Natural killer cell treated with Interleukin-12 subunit alpha and Interleukin-12 subunit beta and Interleukin-15 and Interleukin-18, amount 100 ng/mL, for 72 hours (primary cell): ENCODE measurements around the gene SIM2. TPM values are rescaled to one million over a fixed set of nuclear protein-coding genes. Genes with fewer than 3 reads are reported as not detected.
A peak's percentile ranks its signal among the peaks of the same experiment; 100 is the strongest.

Source experiments
- ATAC-seq, 2 donors: fragments of 150-1000 bp; cut with Tn5 transposase in 1 of 2; sonication (Bioruptor Pico), chemical (Tn5 transposase) in 1 of 2; 2 replicates each; pipeline ENCODE4 v1.10.0; 2021
- DNase-seq: peaks from one replicate; pipeline ENCODE4 v3.0.0; 2022; ENCODE audit warnings: low spot score
- H3K27ac Mint-ChIP-seq, 2 donors: 1 replicate in 1 of 2; 2 replicates in 1 of 2; pipeline ENCODE4 v1.8.0; 2022; ENCODE audit warnings: mixed read lengths in 2 of 2, mild to moderate bottlenecking in 1 of 2, moderate library complexity in 1 of 2
- H3K27me3 Mint-ChIP-seq, 2 donors: 1 replicate in 1 of 2; 2 replicates in 1 of 2; pipeline ENCODE4 v1.8.0; 2022; ENCODE audit warnings: mixed read lengths in 2 of 2
- H3K36me3 Mint-ChIP-seq: one replicate; pipeline ENCODE4 v1.8.0; 2022; ENCODE audit warnings: mixed read lengths
- H3K4me1 Mint-ChIP-seq, 2 donors: 1 replicate in 1 of 2; 2 replicates in 1 of 2; pipeline ENCODE4 v1.8.0; 2022; ENCODE audit warnings: low read depth in 2 of 2, mixed read lengths in 2 of 2, mild to moderate bottlenecking in 1 of 2
- H3K4me3 Mint-ChIP-seq: one replicate; pipeline ENCODE4 v1.8.0; 2022; ENCODE audit warnings: mixed read lengths
- H3K9me3 Mint-ChIP-seq: 2 replicates; pipeline ENCODE4 v1.8.0; 2022; ENCODE audit warnings: mixed read lengths
- total RNA-seq, 2 donors: library from RNA; stranded (reverse); gene quantifications; one replicate each; pipeline ENCODE4 v1.2.3, GENCODE V29; 2022

Gene SIM2
- total RNA-seq, 2 donors from 2014 or later, result 0.47 TPM; not detected in 1

DNA sequence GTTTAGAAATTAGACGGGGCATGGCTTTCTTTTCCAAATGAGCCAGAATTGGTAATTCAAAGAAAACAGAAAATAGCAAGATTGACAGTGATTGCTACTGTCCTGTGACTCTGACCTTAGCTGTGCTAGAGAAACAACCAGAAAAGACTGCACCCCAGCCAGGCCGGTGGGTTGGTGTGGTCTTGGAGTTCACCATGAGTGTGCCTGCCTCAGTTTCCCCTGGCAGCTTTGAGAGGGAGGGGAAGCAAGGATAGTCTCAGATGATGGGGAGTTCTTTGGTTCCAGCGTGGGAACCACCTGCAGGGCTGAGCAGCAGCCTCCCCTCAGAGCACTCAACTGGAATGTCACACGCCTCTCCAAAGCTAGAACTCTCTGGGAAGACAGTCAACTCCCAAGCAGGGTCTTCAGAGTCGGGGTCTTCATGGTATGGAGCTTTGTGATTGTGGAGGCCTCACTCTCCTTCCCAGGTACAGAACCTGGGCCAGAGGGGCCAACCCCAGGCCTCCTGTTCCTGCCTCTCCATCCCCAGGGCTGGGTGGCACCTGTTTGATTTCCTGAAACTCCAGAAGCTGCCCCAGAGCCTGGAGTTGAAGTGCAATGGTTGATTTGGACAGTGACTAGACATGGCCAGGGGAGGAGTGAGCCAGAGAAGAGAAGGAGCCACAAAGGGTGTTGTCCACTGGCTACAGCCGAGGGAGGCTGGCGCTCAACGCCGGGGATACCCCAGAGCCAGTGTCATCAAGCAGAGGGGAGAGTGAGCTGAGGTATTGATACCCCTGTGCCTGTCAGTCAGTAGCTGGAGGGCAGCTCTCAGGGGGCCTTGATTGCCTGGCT, 35.7 kb downstream of the SIM2 start:
- Mint-ChIP-seq H3K27ac (no peak overlapping the region), H3K36me3 (no peaks in the 10 kb centered on the region), H3K4me1 (no peaks in the 10 kb centered on the region), H3K9me3 (no peaks in the 10 kb centered on the region), H3K4me3 (no peak overlapping the region), H3K27me3 (peaks cover 10 to 12% of the 10 kb centered on the region in 2 donors)
- ATAC-seq (no peak), DNase-seq (no peak)

DNA sequence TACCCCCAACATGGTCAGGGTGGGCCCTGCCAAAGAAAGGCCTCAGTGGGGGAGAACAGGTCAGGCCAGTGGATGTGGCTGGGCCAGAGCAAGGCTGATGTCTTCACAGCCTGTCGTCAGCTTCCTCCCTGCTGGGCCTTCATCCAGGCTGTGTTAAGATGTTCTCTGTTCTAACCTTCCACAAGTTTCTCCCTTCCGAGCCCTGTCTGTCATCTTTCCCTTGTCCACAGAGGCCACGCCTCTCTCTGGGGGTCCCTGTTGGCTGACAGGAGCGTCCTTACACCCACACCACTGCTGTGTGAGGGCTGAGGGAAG, 36.2 kb downstream of the SIM2 start:
- Mint-ChIP-seq H3K4me3 (no peak overlapping the region), H3K36me3 (no peaks in the 10 kb centered on the region), H3K4me1 (no peaks in the 10 kb centered on the region), H3K27me3 (peaks cover 11 to 14% of the 10 kb centered on the region in 2 donors), H3K9me3 (no peaks in the 10 kb centered on the region), H3K27ac (no peak overlapping the region)
- no peak for ATAC-seq
- no peak for DNase-seq

DNA sequence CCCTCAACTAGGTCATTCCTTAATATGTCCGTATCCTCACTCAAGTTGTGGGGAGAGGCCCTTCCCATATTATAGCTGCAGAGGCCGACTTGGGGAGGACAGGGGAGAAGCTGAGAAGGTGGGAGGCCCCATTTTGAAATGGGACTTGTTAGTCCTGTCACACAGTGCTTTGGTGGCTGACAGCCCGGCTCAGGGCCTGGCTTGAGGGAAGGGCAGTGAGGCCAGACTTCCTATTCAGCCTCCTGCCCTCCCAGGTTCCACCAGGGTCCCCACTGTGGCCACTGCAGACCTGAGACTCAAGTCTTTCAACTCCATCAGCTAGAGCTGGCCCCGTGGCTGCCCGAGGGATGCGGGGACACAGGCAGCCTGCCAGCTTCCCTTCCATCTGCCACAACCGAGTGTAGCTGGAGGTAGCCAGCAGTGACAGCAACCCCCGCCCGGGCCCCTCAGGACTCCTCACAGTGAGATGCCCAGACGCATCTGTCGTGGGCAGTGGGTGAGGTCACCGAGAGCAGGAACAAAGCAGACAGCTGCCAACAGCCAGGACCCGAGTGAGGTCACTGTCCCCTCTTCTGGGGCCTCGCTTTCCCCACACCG, 36.9 kb downstream of the SIM2 start:
- no peaks in the 10 kb centered on the region for H3K9me3 Mint-ChIP-seq
- H3K27ac Mint-ChIP-seq, result no peak overlapping the region
- H3K4me1 Mint-ChIP-seq, result no peaks in the 10 kb centered on the region
- ATAC-seq (no peak), DNase-seq (no peak)
- no peak overlapping the region for H3K4me3 Mint-ChIP-seq
- peaks cover 11 to 14% of the 10 kb centered on the region in 2 donors for H3K27me3 Mint-ChIP-seq
- H3K36me3 Mint-ChIP-seq, result no peaks in the 10 kb centered on the region

DNA sequence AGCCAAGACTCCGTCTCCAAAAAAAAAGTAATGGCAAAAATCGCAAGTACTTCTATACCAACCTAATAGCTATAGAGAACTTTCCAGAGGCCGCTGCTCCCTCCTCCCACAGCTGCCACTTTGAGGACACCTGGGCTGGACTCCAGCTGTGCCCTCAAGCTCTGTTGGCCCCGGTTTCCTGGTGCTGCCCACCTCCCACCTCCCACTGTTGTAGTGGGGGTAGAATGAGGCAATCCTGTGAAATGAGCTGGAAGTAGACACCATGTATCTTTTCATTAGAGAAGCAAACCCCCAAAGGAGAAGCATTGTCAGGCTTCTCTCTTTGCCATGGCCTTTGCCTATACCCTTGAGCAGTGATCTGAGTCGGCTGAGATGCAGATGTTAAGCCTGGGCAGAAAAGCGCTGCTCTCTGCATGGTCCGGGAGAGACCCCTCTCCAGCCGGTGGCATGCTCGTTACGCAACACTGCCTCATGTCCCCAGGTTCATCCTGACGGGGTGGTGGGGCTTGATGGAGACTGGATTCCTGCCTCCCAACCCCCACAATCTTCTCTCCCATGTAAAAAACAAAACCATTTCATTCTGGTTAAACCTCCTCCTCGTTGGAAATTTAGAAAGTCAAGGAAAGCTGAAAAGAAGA, 39.7 kb downstream of the SIM2 start:
- H3K36me3 Mint-ChIP-seq, result no peaks in the 10 kb centered on the region
- H3K27ac Mint-ChIP-seq, result no peak overlapping the region
- DNase-seq (no peak), ATAC-seq (no peak)
- no peaks in the 10 kb centered on the region for H3K9me3 Mint-ChIP-seq
- H3K27me3 Mint-ChIP-seq, result peaks cover 11 to 14% of the 10 kb centered on the region in 2 donors
- H3K4me1 Mint-ChIP-seq, result no peaks in the 10 kb centered on the region
- H3K4me3 Mint-ChIP-seq, result no peak overlapping the region

DNA sequence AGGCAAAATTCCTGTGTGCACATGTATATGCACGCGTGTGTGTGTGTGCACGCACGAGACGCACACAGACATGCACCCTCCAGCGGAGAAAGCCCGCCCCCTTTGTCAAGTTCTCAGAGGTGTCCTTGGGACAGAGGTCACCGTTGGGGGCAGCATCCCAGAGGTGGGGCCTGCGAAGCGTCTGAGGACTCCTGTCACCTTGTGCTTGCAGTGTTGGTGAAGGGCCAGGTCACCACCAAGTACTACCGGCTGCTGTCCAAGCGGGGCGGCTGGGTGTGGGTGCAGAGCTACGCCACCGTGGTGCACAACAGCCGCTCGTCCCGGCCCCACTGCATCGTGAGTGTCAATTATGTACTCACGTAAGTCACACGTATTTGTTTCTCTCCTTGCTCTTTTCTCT, 42.6 kb downstream of the SIM2 start:
- H3K9me3 Mint-ChIP-seq, result no peaks in the 10 kb centered on the region
- DNase-seq, result no peak
- H3K27ac Mint-ChIP-seq, result no peak overlapping the region
- no peak for ATAC-seq
- H3K4me3 Mint-ChIP-seq, result no peak overlapping the region
- H3K27me3 Mint-ChIP-seq, result peaks cover 16 to 20% of the 10 kb centered on the region in 2 donors
- peaks cover 0 to 2% of the 10 kb centered on the region in 2 donors for H3K4me1 Mint-ChIP-seq
- no peaks in the 10 kb centered on the region for H3K36me3 Mint-ChIP-seq

DNA sequence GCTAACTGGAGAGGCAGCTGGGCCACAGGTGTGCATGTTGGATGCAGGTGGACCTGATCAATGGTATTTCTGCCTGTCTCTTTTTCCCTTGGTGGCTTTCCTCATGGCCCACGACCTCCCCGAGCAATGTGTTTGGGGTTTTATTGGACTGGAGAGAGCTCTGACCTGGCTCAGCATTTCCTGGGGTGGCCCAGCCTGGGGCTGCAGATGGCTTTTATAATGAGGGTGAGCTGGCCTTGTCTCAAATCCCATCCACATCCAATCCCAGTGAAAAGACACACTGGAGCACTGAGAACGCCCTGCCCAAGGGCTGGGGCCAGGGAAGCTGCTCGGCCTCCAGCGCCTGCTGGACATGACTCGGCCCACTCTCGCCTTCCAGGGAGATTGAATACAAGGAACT, 44.1 kb downstream of the SIM2 start:
- Mint-ChIP-seq H3K4me1 (peaks cover 5 to 9% of the 10 kb centered on the region in 2 donors), H3K4me3 (no peak overlapping the region), H3K27me3 (peaks cover 18 to 23% of the 10 kb centered on the region in 2 donors), H3K36me3 (no peaks in the 10 kb centered on the region), H3K9me3 (no peaks in the 10 kb centered on the region), H3K27ac (no peak overlapping the region)
- ATAC-seq, result no peak
- no peak for DNase-seq

DNA sequence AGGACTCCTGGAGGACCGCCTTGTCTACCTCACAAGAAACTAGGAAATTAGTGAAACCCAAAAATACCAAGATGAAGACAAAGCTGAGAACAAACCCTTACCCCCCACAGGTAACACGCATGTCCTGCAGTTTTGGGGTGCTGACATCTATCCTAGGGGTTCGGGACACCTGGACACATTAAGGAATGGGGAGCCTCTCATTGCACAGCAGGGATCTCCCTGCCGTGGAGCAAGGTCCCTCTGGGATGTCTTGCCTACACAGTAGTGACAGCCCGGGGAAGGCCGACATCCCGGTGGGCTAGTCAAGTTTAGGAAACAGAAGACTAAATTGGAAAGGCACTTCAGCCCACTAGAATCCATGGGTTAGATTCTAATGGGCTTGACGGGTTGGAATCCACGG, 44.5 kb downstream of the SIM2 start:
- Mint-ChIP-seq H3K27me3 (peaks cover 22 to 25% of the 10 kb centered on the region in 2 donors), H3K4me1 (peaks cover 7 to 9% of the 10 kb centered on the region in 2 donors), H3K27ac (no peak overlapping the region), H3K4me3 (no peak overlapping the region), H3K36me3 (peaks cover under 1% of the 10 kb centered on the region), H3K9me3 (no peaks in the 10 kb centered on the region)
- DNase-seq, result no peak
- ATAC-seq, result no peak

DNA sequence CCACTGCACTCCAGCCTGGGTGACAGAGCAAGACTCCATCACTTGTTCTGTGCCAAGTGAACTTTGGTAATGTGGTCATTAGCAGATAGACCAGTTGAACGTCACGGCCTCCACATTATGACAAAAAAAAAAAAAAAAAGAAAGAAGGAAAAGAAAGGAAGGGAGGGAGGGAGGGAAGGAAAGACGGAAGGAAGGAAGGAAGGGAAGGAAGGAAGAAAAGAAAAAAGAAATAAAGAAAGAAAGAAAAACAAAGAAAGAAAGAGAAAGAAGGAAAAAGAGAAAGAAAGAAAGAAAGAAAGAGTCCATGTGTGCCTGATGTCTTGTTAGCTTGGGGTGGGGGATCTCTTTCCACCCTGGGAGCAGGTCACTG, 45.3 kb downstream of the SIM2 start:
- peaks cover 9 to 10% of the 10 kb centered on the region in 2 donors for H3K4me1 Mint-ChIP-seq
- H3K27me3 Mint-ChIP-seq, result peaks cover 29 to 30% of the 10 kb centered on the region in 2 donors
- H3K27ac Mint-ChIP-seq, result no peak overlapping the region
- H3K9me3 Mint-ChIP-seq, result no peaks in the 10 kb centered on the region
- H3K4me3 Mint-ChIP-seq, result no peak overlapping the region
- ATAC-seq, result no peak
- no peak for DNase-seq
- peaks cover 6% of the 10 kb centered on the region for H3K36me3 Mint-ChIP-seq

DNA sequence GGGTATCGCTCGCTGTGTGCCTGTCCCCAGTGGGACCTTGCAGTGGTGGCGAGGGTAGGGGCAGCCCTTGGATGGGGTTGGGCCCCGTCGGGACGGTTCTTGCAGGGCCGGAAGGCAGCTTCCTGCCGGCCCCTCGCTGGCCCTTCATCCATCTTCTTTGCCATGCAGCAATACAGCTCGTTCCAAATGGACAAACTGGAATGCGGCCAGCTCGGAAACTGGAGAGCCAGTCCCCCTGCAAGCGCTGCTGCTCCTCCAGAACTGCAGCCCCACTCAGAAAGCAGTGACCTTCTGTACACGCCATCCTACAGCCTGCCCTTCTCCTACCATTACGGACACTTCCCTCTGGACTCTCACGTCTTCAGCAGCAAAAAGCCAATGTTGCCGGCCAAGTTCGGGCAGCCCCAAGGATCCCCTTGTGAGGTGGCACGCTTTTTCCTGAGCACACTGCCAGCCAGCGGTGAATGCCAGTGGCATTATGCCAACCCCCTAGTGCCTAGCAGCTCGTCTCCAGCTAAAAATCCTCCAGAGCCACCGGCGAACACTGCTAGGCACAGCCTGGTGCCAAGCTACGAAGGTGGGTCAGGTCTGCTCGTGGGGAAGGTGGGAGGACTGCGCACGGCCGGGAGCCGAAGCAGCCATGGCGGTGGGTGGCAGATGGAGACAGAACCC, 45.8 kb downstream of the SIM2 start:
- Mint-ChIP-seq H3K4me3 (no peak overlapping the region), H3K27ac (no peak overlapping the region), H3K4me1 (peaks cover 9 to 10% of the 10 kb centered on the region in 2 donors), H3K27me3 (peaks cover 27 to 29% of the 10 kb centered on the region in 2 donors), H3K36me3 (peaks cover 6% of the 10 kb centered on the region), H3K9me3 (no peaks in the 10 kb centered on the region)
- DNase-seq (no peak), ATAC-seq (no peak)

DNA sequence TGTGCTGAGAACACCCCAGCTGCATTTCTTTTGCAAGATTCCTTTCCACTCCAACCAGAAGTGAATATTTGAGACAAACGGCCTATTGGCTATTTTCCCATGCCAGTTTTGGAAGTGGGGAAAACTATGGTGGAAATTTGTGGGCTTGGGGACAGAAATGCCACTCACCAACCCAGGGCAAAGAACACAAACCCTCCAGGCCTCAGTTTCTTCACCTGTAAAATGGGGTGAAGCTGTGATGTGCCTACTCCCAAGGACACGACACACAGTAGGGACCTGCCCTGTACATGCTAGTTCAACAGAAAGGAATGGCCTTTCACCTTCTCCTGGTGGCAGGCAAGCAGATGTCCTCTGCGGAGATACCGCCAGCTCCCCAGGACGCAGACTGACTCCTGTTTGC, 46.5 kb downstream of the SIM2 start:
- no peak overlapping the region for H3K27ac Mint-ChIP-seq
- DNase-seq, result no peak
- no peaks in the 10 kb centered on the region for H3K9me3 Mint-ChIP-seq
- no peak overlapping the region for H3K4me3 Mint-ChIP-seq
- no peak for ATAC-seq
- H3K36me3 Mint-ChIP-seq, result peaks cover 6% of the 10 kb centered on the region
- peaks cover 26 to 28% of the 10 kb centered on the region in 2 donors for H3K27me3 Mint-ChIP-seq
- peaks cover 9 to 10% of the 10 kb centered on the region in 2 donors for H3K4me1 Mint-ChIP-seq

DNA sequence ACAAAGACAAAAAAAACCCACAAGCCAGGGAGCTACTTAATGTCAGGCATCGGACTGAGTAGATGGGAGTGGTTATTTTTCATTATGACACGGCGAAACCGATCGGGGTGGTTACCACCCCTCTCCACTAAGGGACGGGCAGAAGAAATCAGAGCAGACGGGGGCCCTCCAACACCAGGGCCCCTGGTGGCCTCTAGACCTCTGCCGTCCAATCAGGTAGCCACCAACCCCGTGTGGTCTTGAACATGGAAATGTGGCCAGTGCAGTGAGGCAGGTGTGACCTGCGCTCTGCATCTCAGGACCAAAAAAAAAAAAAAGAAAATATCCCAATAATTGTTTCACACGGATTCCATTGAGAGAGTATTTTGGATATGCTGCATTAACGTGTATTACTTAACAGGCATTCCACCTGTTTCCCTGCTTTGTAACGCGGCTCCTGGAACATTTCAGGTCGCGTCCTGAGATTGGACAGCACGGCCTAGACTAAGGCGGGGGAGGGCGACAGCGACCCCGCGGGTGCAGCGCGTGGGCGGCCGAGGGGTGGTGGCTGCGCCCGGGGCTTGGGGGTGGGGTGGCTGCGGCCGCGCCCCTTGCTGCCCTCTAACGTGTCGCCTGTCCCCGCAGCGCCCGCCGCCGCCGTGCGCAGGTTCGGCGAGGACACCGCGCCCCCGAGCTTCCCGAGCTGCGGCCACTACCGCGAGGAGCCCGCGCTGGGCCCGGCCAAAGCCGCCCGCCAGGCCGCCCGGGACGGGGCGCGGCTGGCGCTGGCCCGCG, 48.3 kb downstream of the SIM2 start:
- ATAC-seq (peak; percentile 17 to 29), DNase-seq (no peak)
- Mint-ChIP-seq H3K27ac (no peak overlapping the region), H3K4me3 (peak overlapping the region; percentile 68), H3K36me3 (peaks cover 6% of the 10 kb centered on the region), H3K27me3 (peaks cover 26 to 28% of the 10 kb centered on the region in 2 donors), H3K9me3 (no peaks in the 10 kb centered on the region), H3K4me1 (peaks cover 9 to 10% of the 10 kb centered on the region in 2 donors)

DNA sequence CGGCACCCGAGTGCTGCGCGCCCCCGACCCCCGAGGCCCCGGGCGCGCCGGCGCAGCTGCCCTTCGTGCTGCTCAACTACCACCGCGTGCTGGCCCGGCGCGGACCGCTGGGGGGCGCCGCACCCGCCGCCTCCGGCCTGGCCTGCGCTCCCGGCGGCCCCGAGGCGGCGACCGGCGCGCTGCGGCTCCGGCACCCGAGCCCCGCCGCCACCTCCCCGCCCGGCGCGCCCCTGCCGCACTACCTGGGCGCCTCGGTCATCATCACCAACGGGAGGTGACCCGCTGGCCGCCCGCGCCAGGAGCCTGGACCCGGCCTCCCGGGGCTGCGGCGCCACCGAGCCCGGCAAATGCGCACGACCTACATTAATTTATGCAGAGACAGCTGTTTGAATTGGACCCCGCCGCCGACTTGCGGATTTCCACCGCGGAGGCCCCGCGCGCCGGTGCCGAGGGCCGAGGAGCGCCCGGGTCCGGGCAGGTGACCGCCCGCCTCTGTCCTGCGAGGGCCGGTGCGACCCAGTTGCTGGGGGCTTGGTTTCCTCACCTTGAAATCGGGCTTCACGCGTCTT, 49.0 kb downstream of the SIM2 start:
- DNase-seq, result no peak
- H3K27me3 Mint-ChIP-seq, result peaks cover 26 to 28% of the 10 kb centered on the region in 2 donors
- H3K4me3 Mint-ChIP-seq, result peak overlapping the region; percentile 54
- H3K36me3 Mint-ChIP-seq, result peaks cover 6% of the 10 kb centered on the region
- H3K9me3 Mint-ChIP-seq, result no peaks in the 10 kb centered on the region
- H3K4me1 Mint-ChIP-seq, result peaks cover 9 to 10% of the 10 kb centered on the region in 2 donors
- H3K27ac Mint-ChIP-seq, result no peak overlapping the region
- peak; percentile 70 to 78 for ATAC-seq
